Activated CD8-positive, alpha-beta memory T cell treated with anti-CD3 and anti-CD28 coated beads, Interleukin-2, amount 50 U/mL, for 48 hours (primary cell): ENCODE data around the gene SYNE1.
"Not testable (repeated sequence)": the region's sequence is repeated elsewhere in the genome, so short reads cannot be mapped to it uniquely, and the experiment has no call there.

Experiments
- DNase-seq: peaks from one replicate; pipeline ENCODE4 v3.0.0-alpha.2; 2020

The SYNE1 gene

GRCh38 chr6:152087096-152087495 is 550.1 kb downstream of the SYNE1 start:
- no peak for DNase-seq

DNA sequence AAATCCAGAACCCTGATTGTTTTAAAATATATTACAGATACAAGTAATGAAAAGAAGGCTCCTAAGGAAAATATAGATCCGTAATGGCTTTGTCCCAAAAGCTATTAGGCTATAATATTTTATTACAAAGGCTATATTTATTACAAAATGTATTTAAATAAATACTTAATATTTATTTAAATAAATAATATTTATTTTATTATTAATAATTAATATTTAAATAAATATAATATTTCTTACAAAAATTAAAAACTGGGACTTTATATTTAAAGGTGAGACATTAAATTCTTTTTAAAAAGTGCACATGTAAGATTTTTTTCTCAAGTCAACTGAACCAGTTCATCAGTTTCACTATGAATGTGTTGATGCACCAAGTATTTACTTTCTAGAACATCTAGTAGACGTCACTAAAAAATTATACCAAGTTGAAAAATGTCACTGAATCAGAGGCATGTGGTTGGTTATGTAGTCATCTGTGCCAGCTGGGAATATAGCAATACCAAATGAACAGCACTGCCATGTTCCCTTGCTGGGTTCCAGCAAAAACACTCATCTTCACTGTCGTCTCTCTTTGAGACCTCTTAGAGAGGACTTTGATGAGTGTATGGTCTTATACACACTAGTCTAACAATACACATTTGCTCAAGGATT is 550.8 kb downstream of the SYNE1 start:
- no peak for DNase-seq

DNA sequence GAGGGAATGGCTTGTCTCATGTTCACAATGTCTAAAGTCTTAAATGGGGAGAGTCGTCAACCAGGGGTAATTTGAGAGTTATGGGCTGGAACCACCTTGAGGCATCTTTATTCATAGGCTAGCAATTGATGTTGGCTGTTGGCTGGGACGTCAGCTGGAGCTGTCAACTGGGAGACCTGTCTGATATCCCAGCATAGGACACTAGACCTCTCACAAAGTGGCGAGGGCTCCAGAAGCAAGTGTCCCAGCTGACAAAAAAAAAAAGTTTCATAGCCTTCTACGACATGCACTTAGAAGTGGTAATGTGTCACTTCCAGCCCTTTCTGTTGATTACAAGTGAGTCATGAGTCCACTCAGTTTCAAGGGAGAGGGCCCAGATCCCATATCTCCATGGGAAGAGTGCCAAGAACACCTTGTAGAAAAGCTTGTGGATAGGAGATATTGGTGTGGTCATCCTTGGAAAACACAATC is 551.7 kb downstream of the SYNE1 start:
- no peak for DNase-seq

GRCh38 chr6:152078804-152079203 is 558.4 kb downstream of the SYNE1 start:
- no peak for DNase-seq

GRCh38 chr6:152078001-152078400 is 559.2 kb downstream of the SYNE1 start:
- no peak for DNase-seq

DNA sequence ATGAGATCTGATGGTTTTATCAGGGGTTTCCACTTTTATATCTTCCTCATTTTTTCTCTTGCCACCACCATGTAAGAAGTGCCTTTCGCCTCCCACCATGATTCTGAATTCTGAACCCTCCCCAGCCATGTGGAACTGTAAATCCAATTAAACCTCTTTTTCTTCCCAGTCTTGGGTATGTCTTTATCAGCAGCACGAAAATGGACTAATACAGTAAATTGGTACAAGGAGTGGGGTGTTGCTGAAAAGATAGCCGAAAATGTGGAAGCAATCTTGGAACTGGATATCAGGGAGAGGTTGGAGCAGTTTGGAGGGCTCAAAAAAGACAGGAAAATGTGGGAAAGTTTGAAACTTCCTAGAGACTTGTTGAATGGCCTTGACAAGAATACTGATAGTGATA is 560.9 kb downstream of the SYNE1 start:
- DNase-seq, result not testable (repeated sequence)

GRCh38 chr6:152071843-152072242 is 565.3 kb downstream of the SYNE1 start:
- no peak for DNase-seq
